A673 (cell line): ENCODE data around the gene HNRNPF. TPM values are rescaled to one million over a fixed set of nuclear protein-coding genes. Genes with fewer than 3 reads are reported as not detected.
A peak's percentile ranks its signal among the peaks of the same experiment; 100 is the strongest.

Experiments
- BruUV-seq: library from RNA; stranded (reverse); fragments of 400-500 nt; replicated peaks from 2 replicates; lab custom pipeline; 2021; lab: Mats Ljungman, UMichigan
- CTCF ChIA-PET: fragments of 300-600 bp; sonication (Branson Sonifier 250); formaldehyde crosslinking; loops from one replicate; lab custom pipeline; 2022; ENCODE audit warnings: antibody characterized with exemption; lab: Charles Lee
- POLR2A ChIA-PET: fragments of 300-600 bp; sonication (Branson Sonifier 250); formaldehyde crosslinking; loops from one replicate; lab custom pipeline; 2022; ENCODE audit warnings: antibody characterized with exemption; ENCODE audit not compliant: low non-redundant PET; lab: Charles Lee
- DNase-seq: peaks from one replicate; pipeline ENCODE4 v3.0.0-alpha.2; 2015; ENCODE audit warnings: low spot score
- H3K27ac ChIP-seq: fragments of 200-600 bp; sonication (generic); 2 replicates; pipeline ENCODE4 v1.5.1; 2016; ENCODE audit warnings: mixed run types, low read depth, mild to moderate bottlenecking, mixed read lengths, antibody characterized with exemption, low read length; ENCODE audit not compliant: poor library complexity, severe bottlenecking
- H3K27me3 ChIP-seq: fragments of 200-600 bp; sonication (generic); replicated peaks from 2 replicates; pipeline ENCODE4 v1.6.1; 2017; ENCODE audit warnings: mixed run types, low read depth, mild to moderate bottlenecking, mixed read lengths, antibody characterized with exemption, low read length; ENCODE audit not compliant: insufficient read depth, poor library complexity
- H3K36me3 ChIP-seq: fragments of 200-600 bp; sonication (generic); 2 replicates; pipeline ENCODE4 v1.6.1; 2016; ENCODE audit warnings: mixed run types, mild to moderate bottlenecking, mixed read lengths, antibody characterized with exemption, low read length; ENCODE audit not compliant: insufficient read depth, poor library complexity, severe bottlenecking
- H3K4me1 ChIP-seq: fragments of 200-600 bp; sonication (generic); 2 replicates; pipeline ENCODE4 v1.6.1; 2017; ENCODE audit warnings: mixed run types, mild to moderate bottlenecking, mixed read lengths, antibody characterized with exemption, low read length; ENCODE audit not compliant: insufficient read depth, poor library complexity, severe bottlenecking
- H3K4me3 ChIP-seq: fragments of 200-600 bp; sonication (generic); 2 replicates; pipeline ENCODE4 v1.5.1; 2016; ENCODE audit warnings: low read depth, mixed run types, mild to moderate bottlenecking, mixed read lengths, low read length; ENCODE audit not compliant: poor library complexity, severe bottlenecking
- H3K9me3 ChIP-seq: fragments of 200-600 bp; sonication (generic); 2 replicates; pipeline ENCODE4 v1.6.1; 2016; ENCODE audit warnings: mixed run types, low read depth, mild to moderate bottlenecking, mixed read lengths, antibody characterized with exemption, low read length; ENCODE audit not compliant: poor library complexity, severe bottlenecking
- EZH2 ChIP-seq: fragments of 200-600 bp; sonication (generic); IDR thresholded peaks from 2 replicates; pipeline ENCODE4 v1.6.1; 2017; ENCODE audit warnings: borderline replicate concordance, low read depth, mild to moderate bottlenecking, mixed read lengths, antibody characterized with exemption, low read length; ENCODE audit not compliant: poor library complexity, severe bottlenecking
- intact Hi-C: fragments of 100-400 bp; cut with micrococcal nuclease; formaldehyde crosslinking; loops from one replicate; pipeline ENCODE4 v1.10.0; 2022; ENCODE audit not compliant: unreplicated experiment
- total RNA-seq: library from RNA; stranded (reverse); gene quantifications from 2 replicates; pipeline ENCODE4 v1.2.3, GENCODE V29; 2021
- TF ChIP-seq, protein P1 (sequence below): fragments of 300-800, 200-600 bp; sonication (generic); conservative IDR thresholded peaks from 2 replicates; pipeline ENCODE4 v1.5.1; 2017; ENCODE audit warnings: low read depth, mild to moderate bottlenecking, antibody characterized with exemption, low read length, moderate library complexity, mixed read lengths

Gene HNRNPF
- total RNA-seq, 1 experiment from 2014 or later = 277 TPM

DNA sequence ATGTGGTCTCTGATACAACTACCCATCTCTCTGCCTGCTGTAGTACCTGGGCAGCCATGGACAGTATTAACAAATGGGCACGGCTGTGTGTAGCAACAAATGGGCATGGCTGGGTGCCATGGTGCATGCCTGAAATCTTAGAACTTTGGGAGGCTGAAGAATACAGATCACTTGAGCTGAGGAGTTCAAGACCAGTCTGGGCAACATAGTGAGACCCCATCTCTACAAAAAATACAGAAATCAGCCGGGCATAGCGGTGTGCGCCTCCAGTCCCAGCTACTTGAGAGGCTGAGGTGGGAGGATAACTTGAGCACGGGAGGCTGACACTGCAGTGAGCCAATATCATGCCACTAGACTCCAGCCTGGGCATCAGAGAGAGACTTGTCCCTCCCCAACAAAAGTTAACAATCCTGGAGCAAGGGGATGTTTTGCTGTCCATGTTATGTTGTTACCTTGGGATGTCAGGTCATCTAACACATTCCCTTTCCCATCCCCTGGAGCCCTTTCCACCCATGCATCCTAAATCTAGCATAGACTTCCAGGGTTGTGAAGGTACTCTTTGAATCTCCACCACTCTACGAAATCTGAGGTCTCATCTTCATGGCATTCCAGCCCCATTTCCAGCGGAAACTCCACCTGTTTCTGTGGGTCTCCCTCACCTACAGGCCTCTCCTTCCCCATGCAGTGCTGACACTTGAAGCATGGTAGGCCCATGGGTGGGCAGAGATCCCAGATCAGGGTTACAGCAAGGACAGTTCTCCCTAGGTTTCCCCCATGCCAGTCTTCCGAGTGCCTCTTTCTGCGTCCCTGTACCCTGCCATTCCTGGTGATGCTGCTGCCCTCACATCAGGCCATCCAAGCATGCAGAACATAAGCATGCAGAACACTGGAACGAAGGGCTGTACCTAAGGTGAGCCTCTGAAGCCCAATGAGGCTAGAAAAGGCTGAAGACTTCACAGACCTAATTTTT lies 24.4 kb downstream of the HNRNPF start:
- CTCF ChIA-PET = no interaction called here
- POLR2A ChIA-PET = no interaction called here
- no peaks in the 10 kb centered on the region for H3K27me3 ChIP-seq

DNA sequence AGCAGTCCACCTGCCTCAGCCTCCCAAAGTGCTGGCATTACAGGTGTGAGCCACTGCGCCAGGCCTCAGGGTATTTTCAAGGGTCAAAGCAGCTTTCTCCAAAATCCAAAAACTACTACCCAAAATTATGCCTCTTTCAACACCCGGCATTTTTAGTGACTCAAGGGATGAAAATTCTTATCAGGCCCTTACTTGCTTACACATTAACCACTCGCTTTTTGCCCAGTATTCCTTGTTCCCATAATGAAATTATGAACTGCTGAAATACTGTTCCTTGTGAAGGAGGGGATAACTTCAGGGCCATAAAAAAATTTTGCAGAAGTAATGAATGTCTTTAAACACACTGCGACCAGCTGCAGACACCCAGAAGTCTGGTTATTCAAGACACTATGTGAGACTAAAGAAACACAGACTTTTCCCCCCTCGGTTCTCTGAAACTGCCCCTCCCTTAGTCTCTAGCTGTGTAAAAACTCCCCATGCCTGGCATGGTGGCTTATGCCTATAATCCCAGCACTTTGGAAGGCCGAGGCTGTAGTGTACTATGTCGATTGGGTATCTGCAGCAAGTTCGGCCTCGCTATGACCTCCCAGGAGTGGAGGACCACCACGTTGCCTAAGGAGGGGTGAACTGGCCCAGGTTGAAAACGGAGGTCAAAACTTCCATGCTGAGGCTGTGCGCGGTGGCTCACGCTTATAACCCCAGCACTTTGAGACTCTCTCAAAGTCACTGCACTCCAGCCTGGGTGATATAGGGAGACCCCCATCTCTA lies 25.6 kb downstream of the HNRNPF start:
- TF ChIP-seq EZH2 = no peak
- TF ChIP-seq, protein P1, sequence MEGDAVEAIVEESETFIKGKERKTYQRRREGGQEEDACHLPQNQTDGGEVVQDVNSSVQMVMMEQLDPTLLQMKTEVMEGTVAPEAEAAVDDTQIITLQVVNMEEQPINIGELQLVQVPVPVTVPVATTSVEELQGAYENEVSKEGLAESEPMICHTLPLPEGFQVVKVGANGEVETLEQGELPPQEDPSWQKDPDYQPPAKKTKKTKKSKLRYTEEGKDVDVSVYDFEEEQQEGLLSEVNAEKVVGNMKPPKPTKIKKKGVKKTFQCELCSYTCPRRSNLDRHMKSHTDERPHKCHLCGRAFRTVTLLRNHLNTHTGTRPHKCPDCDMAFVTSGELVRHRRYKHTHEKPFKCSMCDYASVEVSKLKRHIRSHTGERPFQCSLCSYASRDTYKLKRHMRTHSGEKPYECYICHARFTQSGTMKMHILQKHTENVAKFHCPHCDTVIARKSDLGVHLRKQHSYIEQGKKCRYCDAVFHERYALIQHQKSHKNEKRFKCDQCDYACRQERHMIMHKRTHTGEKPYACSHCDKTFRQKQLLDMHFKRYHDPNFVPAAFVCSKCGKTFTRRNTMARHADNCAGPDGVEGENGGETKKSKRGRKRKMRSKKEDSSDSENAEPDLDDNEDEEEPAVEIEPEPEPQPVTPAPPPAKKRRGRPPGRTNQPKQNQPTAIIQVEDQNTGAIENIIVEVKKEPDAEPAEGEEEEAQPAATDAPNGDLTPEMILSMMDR = no peak
- CTCF ChIA-PET = no interaction called here
- no peak overlapping the region for H3K27ac ChIP-seq
- DNase-seq = no peak
- H3K27me3 ChIP-seq = no peaks in the 10 kb centered on the region
- POLR2A ChIA-PET = no interaction called here
- no peaks in the 10 kb centered on the region for H3K9me3 ChIP-seq
- no TSS peak for BruUV-seq
- H3K36me3 ChIP-seq = peaks cover 33% of the 10 kb centered on the region
- intact Hi-C loops = no loop called here
- no peak overlapping the region for H3K4me3 ChIP-seq
- peaks cover 6% of the 10 kb centered on the region for H3K4me1 ChIP-seq

More for the DNA sequence above, 24.4 kb downstream of the HNRNPF start:
- Histone ChIP-seq H3K36me3 (peaks cover 45% of the 10 kb centered on the region), H3K27ac (no peak overlapping the region), H3K4me3 (no peak overlapping the region), H3K9me3 (no peaks in the 10 kb centered on the region), H3K4me1 (peaks cover 6% of the 10 kb centered on the region)
- no peak for DNase-seq
- intact Hi-C loops = no loop called here
- BruUV-seq = no TSS peak
- no peak for TF ChIP-seq EZH2
- TF ChIP-seq, protein P1 = no peak

- peak; percentile 40 for DNase-seq
- CTCF ChIA-PET = no interaction called here
- Histone ChIP-seq H3K4me3 (no peak overlapping the region), H3K9me3 (no peaks in the 10 kb centered on the region), H3K4me1 (peaks cover 6% of the 10 kb centered on the region), H3K27ac (no peak overlapping the region), H3K27me3 (no peaks in the 10 kb centered on the region), H3K36me3 (peaks cover 7% of the 10 kb centered on the region)
- intact Hi-C loops = no loop called here
- no TSS peak for BruUV-seq
- TF ChIP-seq, protein P1 = peak; percentile 36; the same call in 1 of the 2 replicates
- no peak for TF ChIP-seq EZH2
- POLR2A ChIA-PET = no interaction called here
These were observed 28.3 kb downstream of the HNRNPF start for GRCh38 chr10:43380610-43381222.
